IMR-90 (cell line): Measurements from ENCODE around the gene SAP30BP. TPM values are rescaled to one million over a fixed set of nuclear protein-coding genes. Genes with fewer than 3 reads are reported as not detected.
A peak's percentile ranks its signal among the peaks of the same experiment; 100 is the strongest.

Experiments used
- ATAC-seq: fragments of 200-7000 bp; cut with Tn5 transposase; 2 replicates; pipeline ENCODE4 v1.9.1; 2020; ENCODE audit warnings: low read depth, mild to moderate bottlenecking, moderate library complexity
- BruUV-seq: library from RNA; stranded (reverse); fragments of 400-500 nt; replicated peaks from 2 replicates; lab custom pipeline; 2021; lab: Mats Ljungman, UMichigan
- CTCF ChIA-PET: fragments of 300-600 bp; formaldehyde crosslinking; extraction: SDS; loops from one replicate; lab custom pipeline; 2021; ENCODE audit warnings: antibody characterized with exemption; lab: Yijun Ruan, JAX
- POLR2A ChIA-PET: fragments of 300-600 bp; sonication (Branson Sonifier 250); formaldehyde crosslinking; loops from one replicate; lab custom pipeline; 2022; ENCODE audit warnings: antibody characterized with exemption; ENCODE audit not compliant: unreplicated experiment; lab: Charles Lee
- DNase-seq: peaks from one replicate; pipeline ENCODE4 v3.0.0; 2013
- H2AFZ ChIP-seq: replicated peaks from 2 replicates; pipeline ENCODE3; 2013; ENCODE audit warnings: low read length, mild to moderate bottlenecking; ENCODE audit not compliant: poor library complexity
- H2AK5ac ChIP-seq: 2 replicates; pipeline ENCODE4 v1.6.1; 2013; ENCODE audit warnings: low read depth, low read length, inconsistent platforms
- H2AK9ac ChIP-seq: replicated peaks from 2 replicates; pipeline ENCODE3; 2013; ENCODE audit warnings: mild to moderate bottlenecking, low read depth, low read length, moderate library complexity; ENCODE audit not compliant: poor library complexity
- H2BK120ac ChIP-seq: 2 replicates; pipeline ENCODE4 v1.6.1; 2013; ENCODE audit warnings: low read depth, low read length, inconsistent platforms
- H2BK15ac ChIP-seq: 3 replicates; pipeline ENCODE4 v1.6.1; 2013; ENCODE audit warnings: low read depth, low read length, inconsistent platforms
- H2BK20ac ChIP-seq: 2 replicates; pipeline ENCODE4 v1.6.1; 2013; ENCODE audit warnings: low read depth, mild to moderate bottlenecking, inconsistent platforms, low read length, moderate library complexity
- H2BK5ac ChIP-seq: 2 replicates; pipeline ENCODE4 v1.6.1; 2013; ENCODE audit warnings: mild to moderate bottlenecking, low read depth, low read length, inconsistent platforms; ENCODE audit not compliant: poor library complexity, severe bottlenecking
- H3K14ac ChIP-seq: replicated peaks from 2 replicates; pipeline ENCODE4 v1.6.1; 2013; ENCODE audit warnings: low read depth, low read length, inconsistent platforms
- H3K18ac ChIP-seq: 2 replicates; pipeline ENCODE4 v1.6.1; 2013; ENCODE audit warnings: low read depth, low read length, control low read depth
- H3K23ac ChIP-seq: 2 replicates; pipeline ENCODE4 v1.6.1; 2013; ENCODE audit warnings: low read depth, low read length, inconsistent platforms
- H3K27ac ChIP-seq: 2 replicates; pipeline ENCODE4 v1.5.1; 2013; ENCODE audit warnings: mild to moderate bottlenecking, control low read depth, low read length; ENCODE audit not compliant: insufficient read depth
- H3K27me3 ChIP-seq: 2 replicates; pipeline ENCODE4 v1.6.1; 2013; ENCODE audit warnings: low read length; ENCODE audit not compliant: control insufficient read depth, insufficient read depth
- H3K36me3 ChIP-seq: 2 replicates; pipeline ENCODE4 v1.6.1; 2013; ENCODE audit warnings: low read length, mixed read lengths; ENCODE audit not compliant: control insufficient read depth, insufficient read depth
- H3K4ac ChIP-seq: 2 replicates; pipeline ENCODE4 v1.6.1; 2013; ENCODE audit warnings: low read depth, low read length, inconsistent platforms
- H3K4me1 ChIP-seq: 2 replicates; pipeline ENCODE4 v1.6.1; 2013; ENCODE audit warnings: low read length, mixed read lengths; ENCODE audit not compliant: control insufficient read depth, insufficient read depth
- H3K4me2 ChIP-seq: 2 replicates; pipeline ENCODE4 v1.6.1; 2013; ENCODE audit warnings: low read depth, mild to moderate bottlenecking, control low read depth, low read length, moderate library complexity
- H3K4me3 ChIP-seq: 2 replicates; pipeline ENCODE4 v1.5.1; 2013; ENCODE audit warnings: low read depth, mild to moderate bottlenecking, control low read depth, low read length, moderate library complexity; ENCODE audit not compliant: insufficient read depth
- H3K56ac ChIP-seq: 2 replicates; pipeline ENCODE4 v1.6.1; 2013; ENCODE audit warnings: low read length, inconsistent platforms; ENCODE audit not compliant: insufficient read depth; ENCODE audit errors: extremely low read depth
- H3K79me1 ChIP-seq, 2 experiments: 2 replicates each; pipeline ENCODE4 v1.6.1; 2013; ENCODE audit warnings: low read length in 2 of 2, inconsistent platforms in 1 of 2, low read depth in 1 of 2
- H3K9ac ChIP-seq: 2 replicates; pipeline ENCODE4 v1.6.1; 2013; ENCODE audit warnings: low read depth, low read length, control low read depth
- H3K9me1 ChIP-seq: 2 replicates; pipeline ENCODE4 v1.6.1; 2013; ENCODE audit warnings: low read length, inconsistent platforms; ENCODE audit not compliant: insufficient read depth
- H3K9me3 ChIP-seq: 2 replicates; pipeline ENCODE4 v1.6.1; 2013; ENCODE audit warnings: low read length; ENCODE audit not compliant: control insufficient read depth, insufficient read depth
- H4K20me1 ChIP-seq: 2 replicates; pipeline ENCODE4 v1.6.1; 2013; ENCODE audit warnings: low read length, inconsistent platforms; ENCODE audit not compliant: insufficient read depth
- H4K5ac ChIP-seq: 2 replicates; pipeline ENCODE4 v1.6.1; 2013; ENCODE audit warnings: mild to moderate bottlenecking, low read depth, low read length, control low read depth
- H4K8ac ChIP-seq, 2 experiments: 2 replicates each; pipeline ENCODE4 v1.6.1; 2013; ENCODE audit warnings: low read depth in 2 of 2, low read length in 2 of 2, control low read depth in 1 of 2, inconsistent platforms in 1 of 2
- H4K91ac ChIP-seq: 2 replicates; pipeline ENCODE4 v1.6.1; 2013; ENCODE audit warnings: low read depth, low read length, inconsistent platforms; ENCODE audit not compliant: insufficient read depth
- CTCF ChIP-seq: conservative IDR thresholded peaks from 2 replicates; pipeline ENCODE4 v1.5.1; 2012; ENCODE audit warnings: mild to moderate bottlenecking, low read depth, low read length, improper control_type of control experiment
- MAZ ChIP-seq: IDR thresholded peaks from 2 replicates; pipeline ENCODE4 v1.6.1; 2012; ENCODE audit warnings: low read depth, mild to moderate bottlenecking, low read length, improper control_type of control experiment, moderate library complexity, borderline replicate concordance
- RAD21 ChIP-seq: IDR thresholded peaks from 2 replicates; pipeline ENCODE4 v1.6.1; 2012; ENCODE audit warnings: low read length, improper control_type of control experiment
- WGBS, 2 experiments: methylation state at CpG; one replicate each; pipeline versions ENCODE4 v1.1.5 to v1.1.7; 2013; ENCODE audit warnings: missing lambda C conversion rate in 2 of 2; ENCODE audit not compliant: insufficient read length in 1 of 2; ENCODE audit errors: extremely low coverage in 2 of 2; 5-methylcytosine and 5-hydroxymethylcytosine counted together
- dilution Hi-C: fragments of 300-500 bp; cut with HindIII; formaldehyde crosslinking; loops from one replicate; pipeline ENCODE4 v1.14.3; 2018; ENCODE audit warnings: low sequenced_read_pairs; ENCODE audit not compliant: unreplicated experiment
- in situ Hi-C: fragments of 300-500 bp; cut with MboI; formaldehyde crosslinking; loops from 3 replicates; pipeline ENCODE4 v1.14.3; 2019; ENCODE audit warnings: low sequenced_read_pairs, inconsistent platforms, mixed read lengths
- intact Hi-C: fragments of 100-400 bp; cut with micrococcal nuclease; formaldehyde crosslinking; loops from 2 replicates; pipeline ENCODE4 v1.10.0; 2022
- polyA plus RNA-seq, 3 experiments: library from polyadenylated mRNA; depleted of rRNA; stranded (reverse); fragments of >200 nt; gene quantifications; 2 replicates each; pipeline ENCODE4 v1.2.3, GENCODE V29; 2012; ENCODE audit warnings: low replicate concordance in 1 of 3
- total RNA-seq: library from RNA; depleted of rRNA; stranded (reverse); fragments of >200 nt; gene quantifications from 2 replicates; pipeline ENCODE4 v1.2.3, GENCODE V29; 2012

SAP30BP gene
- total and polyA plus RNA-seq, 2 of the 4 experiments (the other 2 are of a cell fraction), result 70.4 to 139 TPM

DNA sequence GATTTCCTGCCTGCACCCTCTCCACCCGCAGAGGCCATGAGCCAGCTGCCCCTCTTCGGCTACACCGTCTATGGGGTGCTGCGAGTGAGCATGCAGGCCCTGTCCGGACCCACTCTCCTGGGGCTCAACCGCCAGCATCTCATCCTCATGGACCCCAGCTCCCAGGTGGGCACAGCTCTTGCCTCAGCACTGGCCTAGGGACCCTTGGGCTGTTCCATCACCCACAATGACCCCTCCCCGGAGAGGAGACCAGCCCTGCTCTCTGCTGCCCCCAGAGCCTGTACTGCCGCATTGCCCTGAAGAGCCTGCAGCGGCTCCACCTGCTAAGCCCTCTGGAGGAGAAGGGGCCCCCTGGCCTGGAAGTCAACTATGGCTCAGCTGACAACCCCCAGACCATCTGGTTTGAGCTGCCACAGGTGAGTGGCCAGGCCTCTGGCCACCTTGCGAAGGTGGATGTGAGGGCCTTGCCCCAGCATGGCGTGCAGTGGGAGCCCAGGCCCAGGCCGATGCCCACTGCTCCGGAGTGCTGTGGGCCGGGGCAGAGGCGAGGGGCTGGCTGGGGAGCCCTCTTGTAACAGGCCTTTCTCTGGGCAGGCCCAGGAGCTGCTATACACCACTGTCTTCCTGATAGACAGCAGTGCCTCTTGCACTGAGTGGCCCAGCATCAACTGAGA, 41.2 kb upstream of the SAP30BP start:
- ChIA-PET POLR2A (no interaction called here), CTCF (interaction anchor here (0.5 kb wide), 1 partner anchor 99 kb away, joined by 3 read pairs; no protein-coding TSS in a partner anchor)
- Histone ChIP-seq H3K27ac (no peak overlapping the region), H4K91ac (no peak overlapping the region), H2AK9ac (no peak overlapping the region), H3K9me3 (no peaks in the 10 kb centered on the region), H3K9me1 (no peaks in the 10 kb centered on the region), H3K79me1 (no peaks in the 10 kb centered on the region), H2BK20ac (no peak overlapping the region), H3K9ac (no peak overlapping the region), H3K27me3 (0 out of 2 replicates have a peak, but pooled peaks cover 1% of the 10 kb centered on the region), H3K14ac (no peak overlapping the region), H3K4me1 (peaks cover 5% of the 10 kb centered on the region; the same call in 1 of the 2 replicates), H3K4me2 (no peak overlapping the region), H3K23ac (no peak overlapping the region), H2AK5ac (no peak overlapping the region), H4K8ac (no peak overlapping the region), H2BK5ac (no peak overlapping the region), H3K4me3 (no peak overlapping the region), H3K36me3 (peaks cover 6% of the 10 kb centered on the region; the same call in 1 of the 2 replicates), H3K56ac (no peak overlapping the region), H4K5ac (no peak overlapping the region), H3K18ac (no peak overlapping the region), H3K4ac (no peak overlapping the region), H2BK120ac (no peak overlapping the region), H4K20me1 (no peaks in the 10 kb centered on the region; the same call in 1 of the 2 replicates), H2AFZ (no peak overlapping the region), H2BK15ac (no peak overlapping the region)
- in situ Hi-C loops, result no loop called here
- TF ChIP-seq RAD21 (no peak), CTCF (peak; percentile 56), MAZ (peak; percentile 53; the same call in 1 of the 2 replicates)
- ATAC-seq (peak; percentile 73), DNase-seq (peak; percentile 4)
- WGBS, 2 experiments, result 98% methylated on average over 6 of the region's 15 CpGs; no CpG with 5 or more reads in 1 of the 2 experiments
- intact Hi-C loops, result no loop called here
- no TSS peak for BruUV-seq
- dilution Hi-C loops, result no loop called here
